ENCODE measurements around the gene CALR. TPM values are rescaled to one million over a fixed set of nuclear protein-coding genes. Genes with fewer than 3 reads are reported as not detected.
"Not testable (repeated sequence)": the region's sequence is repeated elsewhere in the genome, so short reads cannot be mapped to it uniquely, and the experiment has no call there.

The CALR gene
- total RNA-seq = 1,092 TPM

GRCh38 chr19:12937927-12938778 is at the start of gene CALR:
Gene CALR (plus strand): TSS chr19:12938609. CDS start chr19:12938680, 71 bp downstream.
- DNase-seq (ENCODE audit: low read depth in 2 of 3, low spot score in 2 of 3) = peak; percentile 96 to 100 (median 100)

GRCh38 chr19:12890299-12890786 is 48.1 kb upstream of the CALR start:
- DNase-seq (ENCODE audit: low read depth in 2 of 3, low spot score in 2 of 3) = not testable (repeated sequence)

GRCh38 chr19:12890787-12891552 is 47.4 kb upstream of the CALR start, which contains the start of gene GCDH:
Gene GCDH (plus strand): TSS chr19:12891160. CDS start chr19:12891305, 145 bp downstream.
- peak; percentile 88 to 100 (median 98) for DNase-seq (ENCODE audit: low read depth in 2 of 3, low spot score in 2 of 3)

- DNase-seq (ENCODE audit: low read depth in 2 of 3, low spot score in 2 of 3) = no peak
Measured at GRCh38 chr19:12891553-12892021, 46.8 kb upstream of the CALR start.

- no peak for DNase-seq (ENCODE audit: low read depth in 2 of 3, low spot score in 2 of 3)
Measured at GRCh38 chr19:12893582-12893981, 44.8 kb upstream of the CALR start.

GRCh38 chr19:12896460-12896859 is 41.9 kb upstream of the CALR start:
- no peak for DNase-seq (ENCODE audit: low read depth in 2 of 3, low spot score in 2 of 3)

- no peak for DNase-seq (ENCODE audit: low read depth in 2 of 3, low spot score in 2 of 3)
Measured at GRCh38 chr19:12899891-12900518, 38.4 kb upstream of the CALR start.

- no peak for DNase-seq (ENCODE audit: low read depth in 2 of 3, low spot score in 2 of 3)
Measured at GRCh38 chr19:12907166-12907565, 31.2 kb upstream of the CALR start.

- DNase-seq (ENCODE audit: low read depth in 2 of 3, low spot score in 2 of 3) = no peak
Measured at GRCh38 chr19:12912571-12912970, 25.8 kb upstream of the CALR start.

GRCh38 chr19:12913011-12913561 is 25.3 kb upstream of the CALR start:
- DNase-seq (ENCODE audit: low read depth in 2 of 3, low spot score in 2 of 3) = peak in 1 of 3 donors; percentile 32

GRCh38 chr19:12913851-12914690 is 24.3 kb upstream of the CALR start:
- DNase-seq (ENCODE audit: low read depth in 2 of 3, low spot score in 2 of 3) = peak in 2 of 3 donors; percentile 63 to 88

GRCh38 chr19:12915860-12916259 is 22.5 kb upstream of the CALR start:
- DNase-seq (ENCODE audit: low read depth in 2 of 3, low spot score in 2 of 3) = not testable (repeated sequence)

- no peak for DNase-seq (ENCODE audit: low read depth in 2 of 3, low spot score in 2 of 3)
Measured at GRCh38 chr19:12918253-12918652, 20.2 kb upstream of the CALR start.

GRCh38 chr19:12921047-12921446 is 17.4 kb upstream of the CALR start:
- DNase-seq (ENCODE audit: low read depth in 2 of 3, low spot score in 2 of 3) = no peak

GRCh38 chr19:12922959-12923358 is 15.4 kb upstream of the CALR start:
- no peak for DNase-seq (ENCODE audit: low read depth in 2 of 3, low spot score in 2 of 3)

GRCh38 chr19:12924621-12925310 is 13.6 kb upstream of the CALR start:
- DNase-seq (ENCODE audit: low read depth in 2 of 3, low spot score in 2 of 3) = no peak

GRCh38 chr19:12930002-12930645 is 8.3 kb upstream of the CALR start:
- DNase-seq (ENCODE audit: low read depth in 2 of 3, low spot score in 2 of 3) = no peak
